ENCODE results near the gene APPL2.

The APPL2 gene

GRCh38 chr12:105222726-105223351 lies 13.1 kb downstream of the APPL2 start:
- DNase-seq (ENCODE audit: low spot score): no peak

- no peak for DNase-seq (ENCODE audit: low spot score)
These were observed 13.7 kb downstream of the APPL2 start for GRCh38 chr12:105222284-105222655.

GRCh38 chr12:105221583-105222283 lies 14.2 kb downstream of the APPL2 start:
- DNase-seq (ENCODE audit: low spot score): no peak

- no peak for DNase-seq (ENCODE audit: low spot score)
These were observed 15.1 kb downstream of the APPL2 start for GRCh38 chr12:105220929-105221290.

- no peak for DNase-seq (ENCODE audit: low spot score)
These were observed 15.6 kb downstream of the APPL2 start for GRCh38 chr12:105220150-105220928.

- no peak for DNase-seq (ENCODE audit: low spot score)
These were observed 16.5 kb downstream of the APPL2 start for GRCh38 chr12:105219261-105220028.

- no peak for DNase-seq (ENCODE audit: low spot score)
These were observed 17.5 kb downstream of the APPL2 start for GRCh38 chr12:105218434-105218833.

GRCh38 chr12:105214670-105215375 lies 21.2 kb downstream of the APPL2 start:
- DNase-seq (ENCODE audit: low spot score): no peak

- no peak for DNase-seq (ENCODE audit: low spot score)
These were observed 21.8 kb downstream of the APPL2 start for GRCh38 chr12:105214148-105214547.

GRCh38 chr12:105212438-105212837 lies 23.5 kb downstream of the APPL2 start:
- no peak for DNase-seq (ENCODE audit: low spot score)

- DNase-seq (ENCODE audit: low spot score): no peak
These were observed 26.9 kb downstream of the APPL2 start for GRCh38 chr12:105209091-105209490.

GRCh38 chr12:105206686-105207374 lies 29.1 kb downstream of the APPL2 start:
- no peak for DNase-seq (ENCODE audit: low spot score)

- no peak for DNase-seq (ENCODE audit: low spot score)
These were observed 30.5 kb downstream of the APPL2 start for GRCh38 chr12:105205322-105206048.

GRCh38 chr12:105204916-105205315 lies 31.1 kb downstream of the APPL2 start:
- DNase-seq (ENCODE audit: low spot score): peak; percentile 65

GRCh38 chr12:105204127-105204526 lies 31.8 kb downstream of the APPL2 start:
- no peak for DNase-seq (ENCODE audit: low spot score)

- DNase-seq (ENCODE audit: low spot score): no peak
These were observed 33.8 kb downstream of the APPL2 start for GRCh38 chr12:105202202-105202601.

GRCh38 chr12:105201299-105201698 lies 34.7 kb downstream of the APPL2 start:
- DNase-seq (ENCODE audit: low spot score): no peak

- no peak for DNase-seq (ENCODE audit: low spot score)
These were observed 35.6 kb downstream of the APPL2 start for GRCh38 chr12:105200385-105200784.

- no peak for DNase-seq (ENCODE audit: low spot score)
These were observed 37.0 kb downstream of the APPL2 start for GRCh38 chr12:105198961-105199360.

GRCh38 chr12:105196090-105196489 lies 39.9 kb downstream of the APPL2 start:
- no peak for DNase-seq (ENCODE audit: low spot score)

- no peak for DNase-seq (ENCODE audit: low spot score)
These were observed 41.0 kb downstream of the APPL2 start for GRCh38 chr12:105194947-105195346.
